ENCODE measurements around the gene TLE4.

- no peak for TF ChIP-seq CTCF (IDR thresholded peaks at IDR 0.05; ENCODE audit: insufficient read depth, low read length)
- no peak for TF ChIP-seq REST (IDR thresholded peaks at IDR 0.05; ENCODE audit: insufficient replicate concordance, low read depth)
- TF ChIP-seq POLR2AphosphoS5 (IDR thresholded peaks at IDR 0.05; ENCODE audit: low read depth) = no peak
- TF ChIP-seq GABPA (IDR thresholded peaks at IDR 0.05; ENCODE audit: low read depth) = no peak
- TF ChIP-seq SPI1 (IDR thresholded peaks at IDR 0.05; ENCODE audit: borderline replicate concordance, low read depth) = no peak
Measured at GRCh38 chr9:79617395-79617794, 45.6 kb downstream of the TLE4 start.

Measured in HL-60 (cell line).